GM18508 (cell line): ENCODE data around the gene MRNIP.

Experiments
- ATAC-seq: cut with Tn5 transposase; IDR thresholded peaks from one replicate; pipeline ENCODE4 v1.9.1; 2021; ENCODE audit warnings: moderate number of reproducible peaks; ENCODE audit not compliant: insufficient read depth, unreplicated experiment

The MRNIP gene

GRCh38 chr5:179812135-179812825 lies 46.3 kb downstream of the MRNIP start:
- ATAC-seq = no peak

GRCh38 chr5:179806250-179807048 lies 52.2 kb downstream of the MRNIP start, which contains the start of gene MGAT4B:
MGAT4B (minus strand) TSS chr5:179806866; CDS start chr5:179806583, 283 bp downstream.
- ATAC-seq = no peak

DNA sequence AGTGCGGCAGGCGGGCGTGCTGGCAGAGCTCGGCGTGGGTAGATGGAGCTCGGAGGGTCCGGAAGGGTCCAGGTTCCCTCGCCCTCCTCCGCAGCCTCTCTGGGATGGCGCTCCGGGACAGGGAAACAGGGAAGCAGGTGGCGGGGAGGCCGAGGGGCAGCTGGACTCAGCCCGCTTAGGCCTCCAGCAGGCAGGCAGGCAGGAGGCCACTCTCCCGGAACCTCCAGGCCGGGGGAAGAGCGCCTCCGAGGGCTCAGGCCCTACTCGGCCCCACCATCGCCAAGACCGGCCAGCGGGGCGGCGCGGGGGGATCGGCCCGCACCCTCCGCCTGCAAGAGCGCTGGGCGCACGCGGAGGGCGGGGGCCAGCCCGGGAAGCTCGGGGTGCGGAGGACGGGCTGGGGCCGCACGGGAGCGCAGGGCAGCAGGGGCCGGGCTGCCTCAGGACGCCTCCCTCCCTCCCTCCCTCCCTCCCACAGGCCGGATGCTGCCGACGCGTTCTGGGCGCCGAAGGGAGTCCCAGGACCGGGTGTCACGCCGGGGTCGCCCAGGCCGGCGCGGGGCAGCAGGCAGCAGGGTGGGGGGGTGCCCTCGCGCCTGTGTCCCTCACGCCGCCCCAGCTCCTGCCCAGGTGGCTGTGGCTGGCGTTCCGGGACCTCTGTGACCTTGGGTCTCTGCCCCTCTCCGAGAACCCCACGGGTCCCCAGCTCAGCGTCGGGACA lies 52.9 kb downstream of the MRNIP start:
- no peak for ATAC-seq

- ATAC-seq = no peak
These were observed 53.5 kb downstream of the MRNIP start for GRCh38 chr5:179805070-179805528.

GRCh38 chr5:179804555-179804947 lies 54.1 kb downstream of the MRNIP start:
- no peak for ATAC-seq

DNA sequence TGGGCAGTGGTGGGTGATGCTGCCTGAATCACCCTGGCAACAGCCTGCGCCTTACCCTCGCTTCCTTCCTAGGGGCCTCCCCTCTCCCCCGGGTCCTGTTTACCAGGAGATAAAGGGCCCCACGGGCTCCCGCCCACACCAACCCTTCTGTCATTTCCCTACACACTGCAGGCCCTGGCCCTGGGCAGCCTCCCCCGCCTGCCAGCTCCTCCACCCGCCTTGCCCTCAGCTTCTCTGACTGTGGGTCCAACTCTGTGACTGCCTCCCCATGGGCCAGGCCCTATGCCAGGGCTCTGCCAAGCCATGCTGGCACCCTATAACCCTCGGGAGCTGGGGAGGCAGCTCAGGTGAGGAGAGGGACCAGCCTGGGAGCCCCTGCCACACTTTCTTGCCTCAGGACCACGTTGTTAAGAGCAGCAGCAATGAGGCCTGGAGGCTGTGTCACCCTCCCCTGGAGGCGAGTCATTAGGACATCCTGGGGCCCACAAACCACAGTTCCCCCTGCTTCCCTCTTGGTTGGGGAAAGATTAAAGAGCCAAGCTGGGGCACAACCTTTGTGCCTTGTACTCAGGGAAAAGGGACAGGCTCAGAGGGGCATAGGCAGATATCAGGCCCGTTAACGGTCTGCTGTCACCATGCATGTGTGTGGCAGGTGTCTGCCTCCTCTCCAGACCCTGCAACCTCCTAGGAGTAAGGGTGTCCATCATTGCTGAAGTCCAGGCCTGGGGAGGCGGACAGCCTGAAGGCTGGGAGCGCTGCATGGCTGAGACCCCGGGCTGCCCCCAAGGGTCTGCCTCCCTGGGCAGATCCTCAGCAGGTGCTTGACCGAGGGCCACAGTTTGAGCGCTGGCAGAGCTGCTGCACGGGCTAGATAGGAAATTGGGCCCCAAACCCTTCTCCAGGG lies 54.7 kb downstream of the MRNIP start:
- no peak for ATAC-seq

DNA sequence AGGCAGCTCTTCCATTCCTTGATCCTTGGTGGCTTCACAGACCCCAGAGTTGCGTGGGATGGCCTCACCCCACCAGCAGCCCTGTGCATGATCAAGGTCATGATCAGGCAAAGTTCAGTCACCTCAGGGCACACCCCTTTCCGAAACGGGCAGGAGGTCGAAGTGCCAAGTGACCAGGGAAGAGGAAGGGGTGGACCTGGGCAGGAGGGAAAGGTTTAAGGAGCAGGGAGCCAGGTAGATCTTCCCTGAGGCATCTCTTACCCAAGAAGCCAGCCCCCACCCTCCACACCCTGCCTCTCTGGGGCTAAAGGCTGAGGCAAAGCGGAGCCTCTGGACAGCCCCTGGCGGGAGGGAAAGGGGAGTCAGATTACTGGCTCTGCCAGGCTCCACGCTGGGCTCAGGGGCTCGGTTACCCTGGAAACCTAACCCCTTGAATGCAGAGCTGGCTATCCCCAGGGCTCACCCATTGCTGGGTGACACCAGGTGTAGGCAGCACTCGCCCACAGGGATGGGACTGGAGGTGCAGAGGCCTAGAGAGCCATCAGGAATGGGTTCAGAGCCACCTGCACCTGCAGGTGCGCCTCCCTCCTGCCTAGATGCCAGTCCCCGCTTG lies 55.6 kb downstream of the MRNIP start:
- no peak for ATAC-seq

DNA sequence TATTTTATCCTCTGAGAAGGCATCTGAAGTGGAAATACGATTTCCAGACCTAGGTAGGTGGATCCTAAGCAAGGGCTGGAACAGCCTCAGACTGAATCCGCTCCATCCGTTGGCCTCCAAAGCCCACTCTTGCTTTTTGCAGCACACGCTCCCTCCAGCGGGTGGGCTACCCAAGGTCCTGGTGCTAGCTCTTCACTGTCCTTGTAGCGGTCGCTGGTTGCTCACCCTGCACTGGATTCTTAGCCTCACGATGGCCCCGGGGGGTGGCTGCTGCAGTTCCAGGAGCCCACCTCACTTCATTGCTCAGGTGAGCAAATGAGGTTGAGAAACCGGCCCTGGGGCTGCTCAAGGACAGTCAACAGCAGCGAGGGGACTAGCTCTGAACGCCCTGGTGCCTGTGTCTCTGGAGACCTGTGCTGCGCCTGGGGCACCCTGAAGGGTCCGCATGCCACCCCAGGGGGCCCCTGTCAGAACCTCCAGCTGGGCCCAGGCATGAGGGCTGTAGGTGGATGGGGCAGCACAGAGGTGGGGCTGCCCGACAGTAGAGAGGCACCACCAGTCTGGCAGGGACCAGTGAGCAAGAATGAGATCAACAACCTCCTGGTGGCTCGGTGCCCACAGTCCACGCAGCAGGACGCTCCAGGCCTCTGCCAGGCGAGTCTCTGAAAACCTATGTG lies 56.3 kb downstream of the MRNIP start:
- ATAC-seq = no peak

GRCh38 chr5:179801304-179802206 lies 57.1 kb downstream of the MRNIP start:
- no peak for ATAC-seq

DNA sequence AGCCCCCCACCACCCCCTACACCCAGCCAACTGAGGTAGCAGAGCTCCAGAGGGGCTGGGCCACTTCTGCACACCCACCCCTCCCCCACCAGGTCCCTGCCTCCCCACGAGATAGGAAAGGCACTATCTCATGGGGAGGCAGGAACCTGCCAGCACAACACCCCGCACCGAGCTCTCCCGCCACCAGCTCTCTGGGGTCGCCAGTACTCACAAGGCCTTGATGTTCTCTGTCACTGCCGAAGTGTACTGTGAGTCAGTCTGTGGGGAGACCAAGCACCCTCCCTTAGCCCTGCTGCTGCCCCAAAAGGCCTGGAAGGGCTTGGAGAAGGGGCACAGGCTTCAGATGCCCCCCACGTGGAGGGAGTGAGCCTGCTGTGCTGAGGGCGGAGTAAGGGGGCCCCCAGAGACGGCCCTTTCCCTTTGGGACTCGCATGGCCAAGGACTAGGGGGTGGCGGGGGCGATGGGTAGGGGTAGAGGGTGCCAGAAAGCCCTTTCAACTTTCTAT lies 57.9 kb downstream of the MRNIP start:
- ATAC-seq = no peak

- no peak for ATAC-seq
These were observed 58.4 kb downstream of the MRNIP start for GRCh38 chr5:179800071-179800695.

GRCh38 chr5:179799644-179799973 lies 59.0 kb downstream of the MRNIP start:
- no peak for ATAC-seq

- ATAC-seq = no peak
These were observed 59.6 kb downstream of the MRNIP start for GRCh38 chr5:179798771-179799643.

DNA sequence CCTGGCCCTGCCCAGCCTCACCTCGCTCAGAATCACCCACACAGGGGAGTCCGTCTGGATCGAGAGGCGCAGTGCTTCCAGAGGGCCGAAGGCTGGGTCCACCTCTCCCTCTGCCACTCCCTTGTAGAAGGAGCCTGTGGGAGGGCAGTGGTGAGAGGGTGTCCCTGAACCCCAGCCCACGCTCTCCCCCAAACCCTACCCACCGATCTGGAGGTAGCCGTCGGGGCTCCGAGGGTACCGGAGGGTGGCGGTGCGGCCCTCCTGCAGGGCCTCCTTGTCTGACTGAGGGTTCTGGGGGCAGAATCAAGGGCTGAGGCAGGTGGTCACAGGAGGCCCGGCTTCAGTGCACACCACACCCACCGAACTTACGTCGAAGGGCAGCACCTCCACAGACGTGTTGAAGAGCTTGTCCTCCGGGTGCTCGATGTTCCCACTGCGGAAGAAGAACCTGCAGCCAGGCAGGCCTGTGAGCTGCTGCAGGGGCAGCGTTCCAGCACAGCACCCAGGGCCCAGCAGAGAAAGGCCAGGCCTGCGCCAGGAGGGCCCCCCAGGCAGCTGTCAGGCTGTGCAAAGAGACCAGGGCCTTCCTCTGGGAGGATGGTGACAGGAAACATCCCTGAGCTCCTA lies 60.4 kb downstream of the MRNIP start:
- ATAC-seq = no peak

GRCh38 chr5:179797741-179798140 lies 60.9 kb downstream of the MRNIP start:
- no peak for ATAC-seq
